Kidney (tissue), 14 donors: ENCODE measurements around the gene SNX25. TPM values are rescaled to one million over a fixed set of nuclear protein-coding genes. Genes with fewer than 3 reads are reported as not detected.

Experiments
- DNase-seq, 5 donors: peaks; one replicate each; pipeline ENCODE4 v3.0.0-alpha.2; 2013 to 2020
- FAIRE-seq: peaks from 2 replicates; lab custom pipeline; 2012; peaks lifted over from hg19 to GRCh38; lab: Jason Lieb, UNC
- H3K27ac ChIP-seq, 2 donors: one replicate each; pipeline ENCODE4 v1.7.0; 2013; ENCODE audit warnings: low read depth in 2 of 2, low read length in 2 of 2, inconsistent platforms in 1 of 2
- H3K27me3 ChIP-seq: one replicate; pipeline ENCODE4 v1.7.1; 2013; ENCODE audit warnings: low read length, inconsistent platforms; ENCODE audit not compliant: control insufficient read depth, insufficient read depth
- H3K36me3 ChIP-seq, 3 donors: one replicate each; pipeline versions ENCODE4 v1.7.0 to v1.7.1; 2013; ENCODE audit warnings: low read length in 3 of 3, control low read depth in 1 of 3, inconsistent platforms in 1 of 3; ENCODE audit not compliant: insufficient read depth in 3 of 3, control insufficient read depth in 2 of 3
- H3K4me1 ChIP-seq, 3 donors: one replicate each; pipeline versions ENCODE4 v1.7.0 to v1.7.1; 2013; ENCODE audit warnings: low read length in 3 of 3, inconsistent platforms in 1 of 3, low read depth in 1 of 3; ENCODE audit not compliant: control insufficient read depth in 2 of 3, insufficient read depth in 2 of 3
- H3K4me3 ChIP-seq, 3 donors: one replicate each; pipeline versions ENCODE4 v1.7.0 to v1.8.1; 2013; ENCODE audit warnings: low read length in 3 of 3, control low read depth in 1 of 3, inconsistent platforms in 1 of 3
- H3K9ac ChIP-seq, 3 donors: one replicate each; pipeline versions ENCODE4 v1.7.0 to v1.7.1; 2013; ENCODE audit warnings: low read length in 3 of 3, control low read depth in 1 of 3, inconsistent platforms in 1 of 3
- H3K9me3 ChIP-seq, 3 donors: one replicate each; pipeline versions ENCODE4 v1.7.0 to v1.7.1; 2013; ENCODE audit warnings: low read length in 3 of 3, control low read depth in 1 of 3, inconsistent platforms in 1 of 3; ENCODE audit not compliant: control insufficient read depth in 2 of 3, insufficient read depth in 1 of 3
- CTCF ChIP-seq: IDR thresholded peaks from 3 replicates; pipeline ENCODE4 v1.5.1; 2012; ENCODE audit warnings: mild to moderate bottlenecking, moderate library complexity, borderline replicate concordance; ENCODE audit not compliant: insufficient read depth; ENCODE audit errors: extremely low read depth
- intact Hi-C: fragments of 100-400 bp; cut with DNase I; formaldehyde crosslinking; loops from one replicate; pipeline ENCODE4 v1.11.1; 2022
- polyA plus RNA-seq: library from polyadenylated mRNA; stranded (reverse); fragments of 350-450 nt; fragmentation: Illumina TruSeq; extraction: RNeasy Lipid Tissue Mini Kit (QIAGEN cat#74804); gene quantifications from one replicate; pipeline ENCODE4 v1.2.3, GENCODE V29; 2014; ENCODE audit warnings: low read depth, low replicate concordance; ENCODE audit not compliant: insufficient read depth
- total RNA-seq: library from RNA; stranded (reverse); fragmentation: NEBNext Ultra II Directional; extraction: Animal tissue kit (Norgen Biotek cat#: 25700); gene quantifications from one replicate; pipeline ENCODE4 v1.2.1, GENCODE V29; 2021
- donor health status: control.
- donor health status: control.
- donor health status: control.
- donor health status: control.
- donor health status: control.
- donor health status: DM: yes; HTN: yes; CAD: no.
- donor health status: Normal renal cell carcinoma (clear cell type).

Gene SNX25
- total and polyA plus RNA-seq, 2 donors from 2014 or later: 8.9 to 19.4 TPM

GRCh38 chr4:185334326-185334725, 124.9 kb downstream of the SNX25 start:
- no peaks in the 10 kb centered on the region for H3K36me3 ChIP-seq
- H3K27me3 ChIP-seq: no peaks in the 10 kb centered on the region
- intact Hi-C loops: no loop called here
- H3K27ac ChIP-seq: no peak overlapping the region
- no peak overlapping the region for H3K9ac ChIP-seq
- FAIRE-seq (no peak), DNase-seq (no peak)
- no peaks in the 10 kb centered on the region for H3K4me1 ChIP-seq
- no peaks in the 10 kb centered on the region for H3K9me3 ChIP-seq
- TF ChIP-seq CTCF: no peak
- no peak overlapping the region for H3K4me3 ChIP-seq

- no peak for TF ChIP-seq CTCF
- no peak for FAIRE-seq
- Histone ChIP-seq H3K27me3 (no peaks in the 10 kb centered on the region), H3K27ac (no peak overlapping the region), H3K9ac (no peak overlapping the region), H3K9me3 (no peaks in the 10 kb centered on the region), H3K4me3 (no peak overlapping the region), H3K36me3 (peaks cover 0 to 2% (median 0%) of the 10 kb centered on the region in 3 donors), H3K4me1 (no peaks in the 10 kb centered on the region)
- intact Hi-C loops: no loop called here
- DNase-seq: no peak
Measured at GRCh38 chr4:185335579-185335978, 126.2 kb downstream of the SNX25 start.

GRCh38 chr4:185339941-185340340, 130.5 kb downstream of the SNX25 start:
- Histone ChIP-seq H3K4me1 (peaks cover 0 to 2% (median 0%) of the 10 kb centered on the region in 3 donors), H3K36me3 (peaks cover 0 to 9% (median 8%) of the 10 kb centered on the region in 3 donors), H3K9ac (no peak overlapping the region), H3K27me3 (no peaks in the 10 kb centered on the region), H3K4me3 (no peak overlapping the region), H3K27ac (no peak overlapping the region), H3K9me3 (no peaks in the 10 kb centered on the region)
- TF ChIP-seq CTCF: no peak
- intact Hi-C loops: no loop called here
- DNase-seq (no peak), FAIRE-seq (no peak)

GRCh38 chr4:185341377-185341776, 132.0 kb downstream of the SNX25 start:
- no peak for TF ChIP-seq CTCF
- H3K4me1 ChIP-seq: peaks cover 0 to 2% (median 0%) of the 10 kb centered on the region in 3 donors
- no peak overlapping the region for H3K27ac ChIP-seq
- intact Hi-C loops: no loop called here
- FAIRE-seq: no peak
- H3K4me3 ChIP-seq: no peak overlapping the region
- DNase-seq: no peak
- peaks cover 0 to 9% (median 8%) of the 10 kb centered on the region in 3 donors for H3K36me3 ChIP-seq
- H3K9me3 ChIP-seq: no peaks in the 10 kb centered on the region
- H3K9ac ChIP-seq: no peak overlapping the region
- H3K27me3 ChIP-seq: no peaks in the 10 kb centered on the region
